GM21576 (cell line): Measurements from ENCODE around the gene NTM.
"Not testable (repeated sequence)": the region's sequence is repeated elsewhere in the genome, so short reads cannot be mapped to it uniquely, and the experiment has no call there.

Source experiments
- ATAC-seq: cut with Tn5 transposase; IDR thresholded peaks from one replicate; pipeline ENCODE4 v1.9.1; 2021; ENCODE audit warnings: mild to moderate bottlenecking, moderate library complexity; ENCODE audit not compliant: unreplicated experiment

NTM gene

DNA sequence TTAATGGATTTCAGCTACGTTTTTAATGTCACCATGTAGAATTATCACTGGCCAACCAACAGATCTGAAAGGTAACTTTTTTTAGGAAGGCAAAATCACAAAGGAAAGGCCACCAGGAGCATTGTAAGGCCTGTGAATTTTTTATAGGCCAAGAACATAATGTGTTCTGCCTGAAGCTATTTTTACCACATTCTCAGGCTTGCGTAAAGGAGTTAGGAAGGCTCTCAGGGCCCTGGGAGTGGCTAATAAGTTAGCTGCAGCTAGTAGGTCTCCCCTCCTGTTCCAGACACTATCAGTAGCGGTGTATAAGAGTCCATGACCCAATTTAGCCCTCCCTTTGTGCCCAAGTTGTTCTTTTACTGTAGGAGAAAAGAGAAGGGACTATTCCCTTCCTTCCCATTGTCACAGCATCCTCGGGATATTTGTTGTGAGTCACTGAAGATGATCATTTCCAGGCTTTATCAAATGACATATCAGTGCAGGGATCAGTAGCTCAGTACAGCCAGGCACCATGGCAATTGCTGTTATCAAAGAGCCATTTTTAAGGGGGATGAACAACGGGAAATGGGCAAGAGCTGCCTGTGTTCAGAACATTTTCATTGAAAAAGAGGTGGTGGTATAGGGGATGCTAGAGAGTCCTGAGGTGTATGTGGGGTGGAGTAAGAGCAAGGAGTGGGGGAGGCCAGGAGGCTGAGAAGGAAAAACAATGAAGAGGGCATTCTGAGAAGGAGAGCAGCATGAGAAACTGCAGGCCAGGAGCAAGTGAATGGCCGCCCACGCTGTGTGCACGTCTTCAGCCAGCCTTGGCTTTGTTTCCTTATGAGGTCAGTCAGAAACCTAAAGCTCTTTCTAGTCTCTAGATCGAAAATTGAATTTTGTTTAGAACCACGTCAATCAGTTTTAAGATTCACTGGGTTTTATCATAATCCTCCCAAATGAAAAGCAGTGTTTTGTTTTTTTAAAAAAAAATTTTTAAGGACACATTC, 940.3 kb downstream of the NTM start:
- ATAC-seq: no peak

DNA sequence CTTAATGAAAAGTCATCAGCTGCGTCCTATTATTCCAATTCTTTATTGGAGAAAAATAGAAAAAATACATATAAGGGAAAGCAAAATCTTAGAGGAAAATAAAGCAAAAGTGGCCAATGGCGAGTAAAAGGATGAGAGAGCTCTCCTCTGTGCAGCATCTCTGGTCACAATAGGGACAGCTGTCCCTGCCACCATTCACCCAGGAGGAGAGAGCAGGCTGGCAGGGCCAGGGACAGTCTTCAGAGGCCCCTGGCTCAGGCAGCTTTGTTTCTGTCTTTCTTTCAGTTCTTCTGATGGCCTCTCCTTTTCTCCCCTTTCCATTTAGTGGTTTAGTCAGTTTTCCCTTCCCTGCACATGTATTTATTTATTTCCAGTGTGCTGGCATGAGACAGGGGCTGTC, 941.3 kb downstream of the NTM start:
- ATAC-seq: no peak

- no peak for ATAC-seq
Observed at GRCh38 chr11:132312161-132312560, 941.7 kb downstream of the NTM start.

DNA sequence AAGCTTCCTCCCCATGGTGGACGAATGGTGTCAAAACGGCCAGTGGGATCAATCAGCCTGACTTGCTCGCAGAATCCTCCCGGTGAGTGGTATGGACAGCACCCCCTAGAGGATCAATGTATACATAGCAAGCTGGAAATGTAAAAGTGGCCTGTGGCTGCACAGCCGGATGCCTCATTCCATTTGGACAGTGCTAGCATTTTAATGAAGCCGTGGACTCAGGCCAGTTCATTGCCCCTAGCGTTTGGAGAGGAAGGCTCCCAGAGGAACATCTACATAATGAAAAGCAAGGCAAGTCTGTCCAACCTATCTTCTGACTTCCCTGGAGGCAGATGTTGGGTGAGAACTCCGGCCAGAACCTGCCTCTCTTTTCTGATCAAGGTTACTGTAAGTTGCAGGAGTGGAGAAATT, 942.3 kb downstream of the NTM start:
- no peak for ATAC-seq

DNA sequence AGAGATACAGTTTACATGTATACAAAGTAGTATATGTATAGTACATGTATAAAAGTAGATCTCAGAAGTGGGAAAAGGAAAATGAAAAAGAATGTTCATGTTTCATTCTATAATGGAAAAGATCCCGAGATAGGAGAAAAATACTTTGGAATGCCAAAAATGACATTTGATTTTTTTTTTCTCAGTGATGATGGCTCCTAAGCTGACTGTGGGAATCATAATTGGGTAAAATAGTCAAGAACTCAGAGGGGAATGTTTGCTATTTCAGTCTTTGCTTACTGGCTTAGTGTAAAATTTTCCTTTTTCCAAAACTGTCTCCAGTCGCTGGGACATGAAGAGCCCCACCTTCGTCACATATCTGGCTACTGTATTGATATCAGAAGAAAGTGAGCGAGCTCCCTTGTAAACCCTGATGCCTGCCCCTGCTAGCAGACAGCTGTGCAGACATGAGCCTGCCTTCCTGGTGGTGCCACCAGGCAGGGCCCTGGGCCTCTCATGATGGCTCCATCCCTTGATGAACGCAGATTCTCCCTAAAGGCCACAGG, 944.6 kb downstream of the NTM start:
- ATAC-seq: no peak

- no peak for ATAC-seq
Observed at GRCh38 chr11:132315696-132316095, 945.3 kb downstream of the NTM start.

DNA sequence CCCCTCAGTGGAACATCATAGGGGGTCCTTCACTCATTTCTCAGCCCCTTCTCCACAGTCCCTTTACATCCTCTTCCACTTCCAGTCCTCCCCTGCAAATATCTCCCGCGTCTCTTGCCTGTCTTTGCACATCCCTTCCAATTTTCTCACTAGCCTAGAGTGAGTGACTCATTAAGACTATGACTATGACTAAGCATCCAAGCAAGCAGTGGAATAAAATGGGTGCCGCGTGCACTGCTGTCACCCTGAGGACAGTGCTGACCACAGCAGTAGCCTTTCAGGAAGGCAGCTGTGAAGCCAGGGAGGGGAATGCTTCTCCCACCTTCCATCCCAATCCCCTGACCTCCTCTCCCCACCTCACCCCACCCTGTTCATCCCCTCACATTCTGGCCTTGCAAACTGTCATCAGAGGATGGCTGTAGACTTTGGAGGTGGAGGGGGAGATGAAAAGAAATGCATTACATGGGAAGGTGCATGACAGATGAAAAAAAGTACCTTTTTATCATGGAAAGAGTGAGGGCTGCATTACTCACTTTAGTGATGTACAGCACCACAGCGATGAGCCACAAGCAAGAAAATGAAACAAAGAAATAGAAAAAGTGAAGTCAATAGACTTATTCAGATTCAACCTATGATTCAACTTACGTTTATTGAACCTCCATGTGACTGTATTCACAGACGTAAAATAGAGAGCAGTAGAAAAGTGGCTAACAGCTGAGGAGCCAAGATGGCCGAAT, 948.2 kb downstream of the NTM start:
- ATAC-seq: no peak

DNA sequence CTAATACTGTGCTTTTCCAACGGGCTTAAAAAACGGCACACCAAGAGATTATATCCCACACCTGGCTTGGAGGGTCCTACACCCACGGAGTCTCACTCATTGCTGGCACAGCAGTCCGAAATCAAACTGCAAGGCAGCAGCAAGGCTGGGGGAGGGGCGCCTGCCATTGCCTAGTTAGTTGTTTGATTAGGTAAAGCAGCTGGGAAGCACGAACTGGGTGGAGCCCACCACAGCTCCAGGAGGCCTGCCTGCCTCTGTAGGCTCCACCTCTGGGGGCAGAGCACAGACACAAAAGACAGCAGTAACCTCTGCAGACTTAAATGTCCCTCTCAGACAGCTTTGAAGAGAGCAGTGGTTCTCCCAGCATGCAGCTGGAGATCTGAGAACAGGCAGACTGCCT, 949.0 kb downstream of the NTM start:
- not testable (repeated sequence) for ATAC-seq

DNA sequence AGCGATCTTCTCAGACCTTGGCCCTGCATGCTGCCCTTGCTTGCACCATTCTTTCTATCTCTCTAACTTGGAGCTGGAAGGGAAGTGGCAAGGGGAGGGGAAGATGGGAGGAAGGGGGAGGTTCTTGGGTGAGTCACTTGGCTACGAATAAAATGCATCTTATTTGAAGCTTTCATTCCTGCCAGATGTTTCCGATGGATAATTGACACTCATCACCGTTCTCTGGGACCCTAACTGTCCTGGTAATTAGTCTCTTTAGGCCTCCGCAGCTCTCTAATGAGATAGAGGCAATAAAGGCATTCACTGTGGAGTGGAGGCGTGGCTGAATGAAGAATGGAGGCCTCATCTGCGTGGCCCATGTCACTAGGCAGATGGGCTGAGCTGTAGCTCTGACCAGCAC, 960.1 kb downstream of the NTM start:
- ATAC-seq: no peak

- no peak for ATAC-seq
Observed at GRCh38 chr11:132332521-132332920, 962.1 kb downstream of the NTM start.

- ATAC-seq: no peak
Observed at GRCh38 chr11:132334769-132335280, 964.4 kb downstream of the NTM start.

- no peak for ATAC-seq
Observed at GRCh38 chr11:132335311-132335710, 964.9 kb downstream of the NTM start.

GRCh38 chr11:132336781-132337535, 966.5 kb downstream of the NTM start:
- ATAC-seq: no peak

DNA sequence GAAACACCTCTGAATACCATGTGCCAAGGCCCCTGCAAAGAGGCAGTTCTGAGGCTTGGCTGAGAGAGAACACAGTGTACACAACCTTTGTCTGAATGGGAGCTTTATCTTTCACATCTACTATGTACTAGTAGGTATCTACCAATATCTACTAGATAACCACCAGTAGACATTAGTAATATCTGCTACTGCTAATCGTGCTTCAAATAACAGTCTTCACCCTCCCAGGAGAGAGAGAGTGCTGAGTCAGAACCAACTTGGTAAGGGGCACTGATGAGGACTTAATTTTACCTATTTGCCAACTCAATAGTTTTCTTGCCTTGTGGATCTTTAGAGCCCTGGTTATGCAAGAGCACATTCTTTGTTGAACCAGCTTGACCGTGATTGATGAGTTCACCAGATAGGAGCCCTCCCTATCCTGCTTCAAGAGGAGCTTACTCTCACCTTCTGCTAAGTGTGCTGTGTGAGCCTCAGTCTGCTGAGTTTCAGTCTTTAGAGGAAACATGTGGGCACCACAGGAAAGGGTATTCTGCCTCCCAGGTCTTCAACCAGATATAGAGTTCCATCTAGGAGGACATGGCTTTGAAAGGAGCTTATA, 967.5 kb downstream of the NTM start:
- no peak for ATAC-seq

- ATAC-seq: no peak
Observed at GRCh38 chr11:132342408-132342807, 972.0 kb downstream of the NTM start.

DNA sequence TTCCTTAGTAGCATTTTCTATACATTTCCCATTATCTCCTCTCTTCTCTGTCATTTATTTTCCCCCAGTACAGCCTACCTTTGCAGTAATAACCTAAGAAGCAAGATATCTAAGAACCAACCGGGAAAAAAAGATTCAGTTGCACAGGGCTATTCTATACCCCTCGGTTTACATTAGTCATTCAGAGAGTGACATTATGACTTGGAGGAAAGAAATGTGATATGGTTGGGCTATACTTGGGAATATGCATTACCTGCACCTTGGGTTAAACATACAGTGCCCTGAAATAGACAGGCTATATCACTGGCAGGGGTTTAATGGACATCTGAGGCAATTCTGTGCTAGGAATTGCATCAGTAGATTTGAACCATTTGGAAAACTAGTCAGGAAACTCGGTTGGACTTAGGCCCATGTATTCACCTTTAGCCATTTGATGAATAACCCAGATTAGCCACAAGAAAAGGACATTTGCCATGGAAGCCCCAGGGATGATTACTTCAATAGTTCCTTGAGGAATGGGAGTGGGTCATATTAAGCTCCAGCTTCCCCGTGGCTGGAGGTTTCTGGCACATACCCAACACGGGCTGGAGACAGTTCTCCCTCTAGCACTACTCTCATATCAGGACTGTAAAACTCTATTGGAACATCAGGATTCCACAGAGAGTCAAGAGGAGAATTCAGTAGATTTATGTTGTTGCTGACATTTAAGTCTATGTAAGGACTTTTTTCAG, 973.2 kb downstream of the NTM start:
- no peak for ATAC-seq

- no peak for ATAC-seq
Observed at GRCh38 chr11:132346558-132347148, 976.2 kb downstream of the NTM start.

DNA sequence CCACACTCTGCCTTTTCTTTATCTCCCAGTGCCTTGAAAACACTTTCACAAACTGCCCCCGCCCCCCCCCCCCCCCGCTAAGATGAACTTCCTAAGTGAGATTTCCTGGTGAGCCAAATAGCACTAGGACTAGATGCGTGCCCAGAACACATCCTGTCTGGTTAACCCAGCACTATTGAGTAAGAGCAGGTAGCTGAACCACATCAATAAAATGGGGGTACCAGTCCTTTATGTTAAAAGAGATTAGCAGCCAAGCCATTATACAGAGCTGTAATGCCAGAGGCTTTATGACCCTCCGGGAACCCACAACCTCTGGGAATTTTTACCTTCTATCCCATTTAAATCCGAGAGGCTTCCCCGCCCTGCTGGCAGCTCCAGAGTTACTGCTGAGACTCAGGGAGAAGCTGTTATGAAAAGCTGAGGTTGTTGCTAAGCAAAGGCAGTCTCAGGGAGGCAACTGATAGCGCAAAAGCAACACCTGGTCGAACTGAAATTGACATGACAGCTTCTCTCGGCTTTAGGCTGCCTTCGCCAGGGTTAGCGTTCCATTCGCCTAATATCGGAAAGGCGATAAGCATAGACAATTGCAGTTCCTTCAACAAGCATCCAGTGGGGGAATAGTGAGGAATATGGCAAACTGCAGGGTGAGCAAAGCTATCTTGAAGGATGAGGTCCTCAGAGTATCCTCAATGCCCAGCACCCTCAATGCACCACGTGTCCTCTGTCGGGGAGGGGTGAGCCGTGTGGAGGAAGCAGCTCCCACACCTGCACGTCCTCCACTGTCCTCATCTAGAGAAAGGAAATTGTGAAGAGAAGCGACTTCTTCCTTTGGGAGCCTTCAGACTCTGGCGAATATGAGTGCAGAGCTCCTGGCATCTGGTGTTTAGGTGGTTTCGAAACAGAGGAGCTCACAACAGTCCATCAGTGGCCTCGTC, 977.0 kb downstream of the NTM start:
- no peak for ATAC-seq
